ENCODE measurements around the gene AKR1D1.

GRCh38 chr7:138091032-138091431 is 14.8 kb downstream of the AKR1D1 start:
- TF ChIP-seq POLR2A (IDR thresholded peaks at IDR 0.05) (no peak), CTCF (IDR thresholded peaks at IDR 0.05) (no peak), POLR2AphosphoS5 (IDR thresholded peaks at IDR 0.05) (no peak), EP300 (IDR thresholded peaks at IDR 0.05) (no peak)
